H1 (cell line): Measurements from ENCODE around the gene ZNF429. TPM values are rescaled to one million over a fixed set of nuclear protein-coding genes. Genes with fewer than 3 reads are reported as not detected.

Source experiments
- CTCF ChIA-PET: fragments of 300-600 bp; sonication (Branson Sonifier 250); formaldehyde crosslinking; loops from one replicate; lab custom pipeline; 2021; ENCODE audit not compliant: partially characterized antibody; lab: Charles Lee
- POLR2A ChIA-PET: fragments of 300-600 bp; sonication (Branson Sonifier 250); formaldehyde crosslinking; loops from one replicate; lab custom pipeline; 2021; ENCODE audit warnings: inconsistent platforms; ENCODE audit not compliant: partially characterized antibody; lab: Charles Lee
- DNase-seq, 2 experiments: peaks; one replicate each; pipeline versions ENCODE4 v3.0.0 to v3.0.0-alpha.2; 2010 to 2022; ENCODE audit warnings: low spot score in 2 of 2, low read depth in 1 of 2, mixed read lengths in 1 of 2
- FAIRE-seq: peaks from 2 replicates; lab custom pipeline; 2011; peaks lifted over from hg19 to GRCh38; lab: Jason Lieb, UNC
- H2AFZ ChIP-seq: 2 replicates; pipeline ENCODE4 v1.8.1; 2012; ENCODE audit warnings: low read length, inconsistent platforms
- H2AK5ac ChIP-seq: 2 replicates; pipeline ENCODE4 v1.6.1; 2013; ENCODE audit warnings: low read depth, low read length
- H2BK120ac ChIP-seq: replicated peaks from 2 replicates; pipeline ENCODE3; 2013; ENCODE audit warnings: low read depth, low read length, inconsistent platforms
- H2BK12ac ChIP-seq: 2 replicates; pipeline ENCODE4 v1.6.1; 2013; ENCODE audit warnings: low read depth, low read length
- H2BK15ac ChIP-seq: 2 replicates; pipeline ENCODE4 v1.6.1; 2013; ENCODE audit warnings: low read length
- H2BK20ac ChIP-seq: 2 replicates; pipeline ENCODE4 v1.6.1; 2013; ENCODE audit warnings: low read length
- H2BK5ac ChIP-seq: 2 replicates; pipeline ENCODE4 v1.6.1; 2013; ENCODE audit warnings: low read depth, low read length
- H3K14ac ChIP-seq: 2 replicates; pipeline ENCODE4 v1.6.1; 2013; ENCODE audit warnings: inconsistent platforms; ENCODE audit not compliant: insufficient read length
- H3K18ac ChIP-seq: 2 replicates; pipeline ENCODE4 v1.6.1; 2013; ENCODE audit warnings: low read length; ENCODE audit errors: extremely low read depth
- H3K23ac ChIP-seq: 2 replicates; pipeline ENCODE4 v1.6.1; 2013; ENCODE audit warnings: inconsistent platforms; ENCODE audit not compliant: insufficient read length
- H3K23me2 ChIP-seq: 2 replicates; pipeline ENCODE4 v1.6.1; 2013; ENCODE audit warnings: low read depth, low read length
- H3K27ac ChIP-seq: 2 replicates; pipeline ENCODE4 v1.6.1; 2011; ENCODE audit warnings: low read depth, low read length, inconsistent platforms
- H3K27me3 ChIP-seq, 4 experiments: replicated peaks in 1 of 4; 1 replicate in 1 of 4; 2 replicates in 3 of 4; pipeline versions ENCODE4 v1.6.1 to v1.8.1; 2011 to 2013; ENCODE audit warnings: low read length in 3 of 4, mild to moderate bottlenecking in 3 of 4, inconsistent platforms in 2 of 4, mixed read lengths in 2 of 4, moderate library complexity in 1 of 4; ENCODE audit not compliant: control insufficient read depth in 3 of 4, insufficient read depth in 3 of 4; ENCODE audit errors: extremely low read depth in 1 of 4
- H3K36me3 ChIP-seq, 4 experiments: 2 replicates each; pipeline versions ENCODE4 v1.6.1 to v1.8.1; 2011 to 2013; ENCODE audit warnings: mild to moderate bottlenecking in 4 of 4, low read length in 3 of 4, moderate library complexity in 2 of 4, control low read depth in 1 of 4, inconsistent platforms in 1 of 4; ENCODE audit not compliant: insufficient read depth in 4 of 4, control insufficient read depth in 2 of 4
- H3K4ac ChIP-seq: replicated peaks from 2 replicates; pipeline ENCODE3; 2013; ENCODE audit warnings: low read length, low read depth, mixed read lengths, inconsistent platforms; ENCODE audit not compliant: insufficient read length
- H3K4me1 ChIP-seq, 4 experiments: replicated peaks in 1 of 4; 1 replicate in 1 of 4; 2 replicates in 3 of 4; pipeline versions ENCODE4 v1.6.1 to v1.8.1; 2011 to 2013; ENCODE audit warnings: low read length in 3 of 4, inconsistent platforms in 2 of 4, mixed read lengths in 1 of 4; ENCODE audit not compliant: insufficient read depth in 4 of 4, control insufficient read depth in 3 of 4
- H3K4me2 ChIP-seq, 2 experiments: 2 replicates each; pipeline versions ENCODE4 v1.6.1 to v1.8.1; 2011 to 2013; ENCODE audit warnings: low read depth in 2 of 2, low read length in 2 of 2, control low read depth in 1 of 2, inconsistent platforms in 1 of 2, mild to moderate bottlenecking in 1 of 2; ENCODE audit not compliant: insufficient read depth in 1 of 2
- H3K4me3 ChIP-seq, 4 experiments: fragments of 200-600, 300-600 bp in 1 of 4; sonication (generic), shearing (Covaris generic), sonication (Bioruptor Twin) in 1 of 4; 2 replicates each; pipeline versions ENCODE4 v1.5.1 to v1.8.1; 2011 to 2016; ENCODE audit warnings: low read length in 4 of 4, low read depth in 3 of 4, control low read depth in 2 of 4, inconsistent platforms in 2 of 4, mild to moderate bottlenecking in 2 of 4, mixed read lengths in 1 of 4, moderate library complexity in 1 of 4; ENCODE audit not compliant: insufficient read depth in 2 of 4; ENCODE audit errors: extremely low read depth in 1 of 4
- H3K56ac ChIP-seq: replicated peaks from 2 replicates; pipeline ENCODE3; 2013; ENCODE audit warnings: low read depth, mild to moderate bottlenecking, mixed read lengths, low read length, inconsistent platforms; ENCODE audit not compliant: insufficient read length
- H3K79me1 ChIP-seq: 2 replicates; pipeline ENCODE4 v1.6.1; 2013; ENCODE audit warnings: low read depth, low read length, control low read depth
- H3K79me2 ChIP-seq, 2 experiments: 2 replicates each; pipeline versions ENCODE4 v1.6.1 to v1.8.1; 2012 to 2013; ENCODE audit warnings: low read length in 2 of 2, mild to moderate bottlenecking in 2 of 2, inconsistent platforms in 1 of 2; ENCODE audit not compliant: insufficient read depth in 2 of 2, control insufficient read depth in 1 of 2
- H3K9ac ChIP-seq, 4 experiments: replicated peaks in 1 of 4; 1 replicate in 1 of 4; 2 replicates in 3 of 4; pipeline versions ENCODE4 v1.6.1 to v1.8.1; 2011 to 2013; ENCODE audit warnings: low read depth in 3 of 4, low read length in 3 of 4, control low read depth in 2 of 4, mild to moderate bottlenecking in 2 of 4, moderate library complexity in 2 of 4, inconsistent platforms in 1 of 4; ENCODE audit errors: extremely low read depth in 1 of 4
- H3K9me3 ChIP-seq, 2 experiments: 2 replicates each; pipeline versions ENCODE4 v1.6.1 to v1.8.1; 2012 to 2013; ENCODE audit warnings: mild to moderate bottlenecking in 2 of 2, moderate library complexity in 2 of 2, control low read depth in 1 of 2, inconsistent platforms in 1 of 2, low read depth in 1 of 2, low read length in 1 of 2, mixed read lengths in 1 of 2; ENCODE audit not compliant: insufficient read depth in 2 of 2
- H4K20me1 ChIP-seq, 2 experiments: replicated peaks in 1 of 2; 2 replicates each; pipeline versions ENCODE3 to v1.8.1; 2011 to 2013; ENCODE audit warnings: inconsistent platforms in 2 of 2, low read length in 2 of 2, mild to moderate bottlenecking in 1 of 2; ENCODE audit not compliant: insufficient read depth in 2 of 2, control insufficient read depth in 1 of 2
- H4K5ac ChIP-seq: 2 replicates; pipeline ENCODE4 v1.6.1; 2013; ENCODE audit warnings: low read length, low read depth, mixed read lengths, inconsistent platforms; ENCODE audit not compliant: insufficient read length
- H4K8ac ChIP-seq: 2 replicates; pipeline ENCODE4 v1.8.0; 2013; ENCODE audit warnings: mild to moderate bottlenecking, moderate library complexity, low read length, inconsistent platforms; ENCODE audit not compliant: insufficient read depth; ENCODE audit errors: extremely low read depth
- H4K91ac ChIP-seq: replicated peaks from 2 replicates; pipeline ENCODE3; 2013; ENCODE audit warnings: low read length, mixed read lengths, inconsistent platforms; ENCODE audit not compliant: insufficient read length
- CHD1 ChIP-seq: IDR thresholded peaks from 2 replicates; pipeline ENCODE4 v1.6.1; 2012; ENCODE audit warnings: low read depth, low read length, improper control_type of control experiment
- CHD2 ChIP-seq: IDR thresholded peaks from 2 replicates; pipeline ENCODE4 v1.6.1; 2012; ENCODE audit warnings: low read length, improper control_type of control experiment
- EP300 ChIP-seq, 2 experiments: IDR thresholded peaks; 1 replicate in 1 of 2; 2 replicates in 1 of 2; pipeline ENCODE4 v1.6.1; 2011 to 2012; ENCODE audit warnings: low read depth in 2 of 2, low read length in 2 of 2, mild to moderate bottlenecking in 2 of 2, borderline replicate concordance in 1 of 2, inconsistent platforms in 1 of 2, moderate library complexity in 1 of 2
- FOSL1 ChIP-seq: IDR thresholded peaks from 2 replicates; pipeline ENCODE4 v1.6.1; 2011; ENCODE audit warnings: mild to moderate bottlenecking, low read depth, low read length, moderate library complexity; ENCODE audit not compliant: insufficient read depth
- HDAC2 ChIP-seq, 2 experiments: fragments of 300-600 bp in 1 of 2; sonication (generic) in 1 of 2; IDR thresholded peaks; 2 replicates each; pipeline ENCODE4 v1.6.1; 2011 to 2012; ENCODE audit warnings: low read depth in 2 of 2, low read length in 2 of 2, mild to moderate bottlenecking in 2 of 2, moderate library complexity in 2 of 2, borderline replicate concordance in 1 of 2, inconsistent platforms in 1 of 2
- MAX ChIP-seq: IDR thresholded peaks from 2 replicates; pipeline ENCODE4 v1.6.1; 2012; ENCODE audit warnings: inconsistent platforms
- POLR2AphosphoS5 ChIP-seq: IDR thresholded peaks from 2 replicates; pipeline ENCODE4 v1.6.1; 2011; ENCODE audit warnings: low read depth, low read length
- RXRA ChIP-seq: IDR thresholded peaks from 2 replicates; pipeline ENCODE4 v1.6.1; 2011; ENCODE audit warnings: low read depth, mild to moderate bottlenecking, low read length, moderate library complexity; ENCODE audit not compliant: insufficient read depth
- TAF7 ChIP-seq: optimal IDR thresholded peaks from 2 replicates; pipeline ENCODE3; 2011; ENCODE audit warnings: low read depth, mild to moderate bottlenecking, inconsistent platforms, low read length, moderate library complexity, borderline replicate concordance
- YY1 ChIP-seq: IDR thresholded peaks from 2 replicates; pipeline ENCODE4 v1.6.1; 2011; ENCODE audit warnings: low read depth, mild to moderate bottlenecking, low read length
- WGBS, 2 experiments: shearing (Covaris generic) in 1 of 2; methylation state at CpG; one replicate each; pipeline versions ENCODE4 v1.1.6 to v1.1.7; 2013 to 2015; ENCODE audit warnings: low lambda C conversion rate in 2 of 2, mixed read lengths in 2 of 2, inconsistent platforms in 1 of 2, low coverage in 1 of 2, missing lambda C conversion rate in 1 of 2; ENCODE audit not compliant: insufficient replicate concordance in 2 of 2, insufficient coverage in 1 of 2, insufficient read length in 1 of 2; ENCODE audit errors: extremely low coverage in 1 of 2, missing lambda C conversion rate in 1 of 2; 5-methylcytosine and 5-hydroxymethylcytosine counted together
- polyA plus RNA-seq, 7 experiments: library from polyadenylated mRNA; depleted of rRNA in 3 of 7; stranded (reverse) in 5 of 7; unstranded in 2 of 7; fragments of >200 nt in 5 of 7; fragments of 200-250 nt in 2 of 7; gene quantifications; 1 replicate in 5 of 7; 2 replicates in 1 of 7; 4 replicates in 1 of 7; pipeline versions ENCODE4 v1.2.1 to v1.2.3, GENCODE V29; 2011 to 2013; ENCODE audit warnings: missing spikeins in 2 of 7, mixed read lengths in 2 of 7
- total RNA-seq: library from RNA; stranded (reverse); fragmentation: NEBNext Ultra II Directional; extraction: Animal tissue kit (Norgen Biotek cat#: 25700); gene quantifications from 2 replicates; pipeline ENCODE4 v1.2.1, GENCODE V29; 2021
- TF ChIP-seq, protein P1 (sequence below), 3 experiments: IDR thresholded peaks; 1 replicate in 2 of 3; 2 replicates in 1 of 3; pipeline versions ENCODE4 v1.5.1 to v1.6.1; 2011; ENCODE audit warnings: low read length in 3 of 3, mild to moderate bottlenecking in 3 of 3, inconsistent platforms in 2 of 3, low read depth in 1 of 3, moderate library complexity in 1 of 3; ENCODE audit not compliant: insufficient read depth in 1 of 3; ENCODE audit errors: control extremely low read depth in 1 of 3

ZNF429 gene
- total and polyA plus RNA-seq, 2 of the 8 experiments (the other 6 are each of a cell fraction or from before 2014, with no cell fraction given) = 10.9 to 15.0 TPM

DNA sequence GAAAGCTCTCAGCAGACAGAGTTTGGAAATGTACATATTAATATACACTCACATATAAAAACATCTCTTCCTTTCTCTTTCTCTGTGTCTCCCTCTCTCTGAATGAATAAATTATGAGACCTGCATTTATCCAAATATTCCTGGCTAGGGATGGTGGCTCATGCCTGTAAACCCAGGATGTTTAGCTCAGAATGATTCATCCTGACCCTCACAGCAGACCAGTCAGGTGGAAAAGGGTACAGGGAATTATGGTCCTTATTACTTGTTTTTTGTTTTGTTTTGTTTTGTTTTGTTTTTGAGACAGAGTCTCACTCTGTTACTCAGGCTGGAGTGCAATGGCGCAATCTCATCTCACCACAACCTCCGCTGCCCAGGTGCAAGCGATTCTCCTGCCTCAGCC, 71.1 kb downstream of the ZNF429 start:
- H3K4me1 ChIP-seq = no peaks in the 10 kb centered on the region
- H3K36me3 ChIP-seq = no peaks in the 10 kb centered on the region; a peak in 1 of 8 replicates
- DNase-seq = no peak
- no peak overlapping the region for H4K91ac ChIP-seq
- H4K5ac ChIP-seq = no peak overlapping the region
- no peak overlapping the region for H3K56ac ChIP-seq
- no peak overlapping the region for H2BK15ac ChIP-seq
- no peak overlapping the region for H3K23ac ChIP-seq
- H2BK5ac ChIP-seq = no peak overlapping the region
- H2AK5ac ChIP-seq = no peak overlapping the region
- H3K18ac ChIP-seq = no peak overlapping the region
- H2AFZ ChIP-seq = no peak overlapping the region
- H2BK120ac ChIP-seq = no peak overlapping the region
- H3K23me2 ChIP-seq = no peaks in the 10 kb centered on the region
- H3K4ac ChIP-seq = no peak overlapping the region
- CTCF ChIA-PET = interaction anchor here (0.7 to 1.1 kb wide), 2 partner anchors 25 to 968 kb away, joined by 4 to 5 read pairs; no protein-coding TSS in a partner anchor
- H3K9me3 ChIP-seq = peaks cover 0 to 7% of the 10 kb centered on the region in 2 experiments; a peak in 1 of 4 replicates
- H3K4me2 ChIP-seq = no peak overlapping the region
- no peaks in the 10 kb centered on the region for H4K20me1 ChIP-seq
- no peak overlapping the region for H4K8ac ChIP-seq
- WGBS, 2 experiments = 98% methylated on average over 3 of the region's 3 CpGs; no CpG with 5 or more reads in 1 of the 2 experiments
- H3K9ac ChIP-seq = no peak overlapping the region
- H3K14ac ChIP-seq = no peak overlapping the region
- no peak overlapping the region for H3K4me3 ChIP-seq
- H3K79me2 ChIP-seq = no peaks in the 10 kb centered on the region
- no peaks in the 10 kb centered on the region for H3K27me3 ChIP-seq
- POLR2A ChIA-PET = no interaction called here
- no peak overlapping the region for H3K27ac ChIP-seq
- no peak overlapping the region for H2BK12ac ChIP-seq
- no peak overlapping the region for H2BK20ac ChIP-seq
- no peak for FAIRE-seq
- H3K79me1 ChIP-seq = no peaks in the 10 kb centered on the region
- TF ChIP-seq FOSL1 (no peak), CHD2 (no peak), CHD1 (no peak), MAX (no peak), RXRA (no peak), POLR2AphosphoS5 (no peak), YY1 (no peak), TAF7 (no peak), HDAC2 (IDR thresholded peaks at IDR 0.05; ENCODE audit: borderline replicate concordance in 1 of 2, low read depth in 2 of 2, low read length in 2 of 2) (no peak), EP300 (IDR thresholded peaks at IDR 0.05; ENCODE audit: borderline replicate concordance in 1 of 2, low read depth in 2 of 2, low read length in 2 of 2) (no peak)
- TF ChIP-seq, protein P1, sequence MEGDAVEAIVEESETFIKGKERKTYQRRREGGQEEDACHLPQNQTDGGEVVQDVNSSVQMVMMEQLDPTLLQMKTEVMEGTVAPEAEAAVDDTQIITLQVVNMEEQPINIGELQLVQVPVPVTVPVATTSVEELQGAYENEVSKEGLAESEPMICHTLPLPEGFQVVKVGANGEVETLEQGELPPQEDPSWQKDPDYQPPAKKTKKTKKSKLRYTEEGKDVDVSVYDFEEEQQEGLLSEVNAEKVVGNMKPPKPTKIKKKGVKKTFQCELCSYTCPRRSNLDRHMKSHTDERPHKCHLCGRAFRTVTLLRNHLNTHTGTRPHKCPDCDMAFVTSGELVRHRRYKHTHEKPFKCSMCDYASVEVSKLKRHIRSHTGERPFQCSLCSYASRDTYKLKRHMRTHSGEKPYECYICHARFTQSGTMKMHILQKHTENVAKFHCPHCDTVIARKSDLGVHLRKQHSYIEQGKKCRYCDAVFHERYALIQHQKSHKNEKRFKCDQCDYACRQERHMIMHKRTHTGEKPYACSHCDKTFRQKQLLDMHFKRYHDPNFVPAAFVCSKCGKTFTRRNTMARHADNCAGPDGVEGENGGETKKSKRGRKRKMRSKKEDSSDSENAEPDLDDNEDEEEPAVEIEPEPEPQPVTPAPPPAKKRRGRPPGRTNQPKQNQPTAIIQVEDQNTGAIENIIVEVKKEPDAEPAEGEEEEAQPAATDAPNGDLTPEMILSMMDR (IDR thresholded peaks at IDR 0.05; ENCODE audit: control extremely low read depth in 1 of 3, insufficient read depth in 1 of 3, low read depth in 1 of 3, low read length in 3 of 3) = no peak
